Measurements from ENCODE around the gene TTF2.
"Not testable (repeated sequence)": the region's sequence is repeated elsewhere in the genome, so short reads cannot be mapped to it uniquely, and the experiment has no call there.

Gene TTF2

GRCh38 chr1:117143871-117144270, 83.7 kb downstream of the TTF2 start:
- TF ChIP-seq, protein P1, sequence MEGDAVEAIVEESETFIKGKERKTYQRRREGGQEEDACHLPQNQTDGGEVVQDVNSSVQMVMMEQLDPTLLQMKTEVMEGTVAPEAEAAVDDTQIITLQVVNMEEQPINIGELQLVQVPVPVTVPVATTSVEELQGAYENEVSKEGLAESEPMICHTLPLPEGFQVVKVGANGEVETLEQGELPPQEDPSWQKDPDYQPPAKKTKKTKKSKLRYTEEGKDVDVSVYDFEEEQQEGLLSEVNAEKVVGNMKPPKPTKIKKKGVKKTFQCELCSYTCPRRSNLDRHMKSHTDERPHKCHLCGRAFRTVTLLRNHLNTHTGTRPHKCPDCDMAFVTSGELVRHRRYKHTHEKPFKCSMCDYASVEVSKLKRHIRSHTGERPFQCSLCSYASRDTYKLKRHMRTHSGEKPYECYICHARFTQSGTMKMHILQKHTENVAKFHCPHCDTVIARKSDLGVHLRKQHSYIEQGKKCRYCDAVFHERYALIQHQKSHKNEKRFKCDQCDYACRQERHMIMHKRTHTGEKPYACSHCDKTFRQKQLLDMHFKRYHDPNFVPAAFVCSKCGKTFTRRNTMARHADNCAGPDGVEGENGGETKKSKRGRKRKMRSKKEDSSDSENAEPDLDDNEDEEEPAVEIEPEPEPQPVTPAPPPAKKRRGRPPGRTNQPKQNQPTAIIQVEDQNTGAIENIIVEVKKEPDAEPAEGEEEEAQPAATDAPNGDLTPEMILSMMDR (conservative IDR thresholded peaks at IDR 0.05; ENCODE audit: low read depth): no peak
- POLR2A ChIA-PET (ENCODE audit: low non-redundant PET): no interaction called here
- H3K27ac ChIP-seq: no peak overlapping the region
- DNase-seq (ENCODE audit: low spot score): no peak
- CTCF ChIA-PET: interaction anchor here (1.8 kb wide), 1 partner anchor 141 kb away, joined by 4 read pairs; no protein-coding TSS in a partner anchor

DNA sequence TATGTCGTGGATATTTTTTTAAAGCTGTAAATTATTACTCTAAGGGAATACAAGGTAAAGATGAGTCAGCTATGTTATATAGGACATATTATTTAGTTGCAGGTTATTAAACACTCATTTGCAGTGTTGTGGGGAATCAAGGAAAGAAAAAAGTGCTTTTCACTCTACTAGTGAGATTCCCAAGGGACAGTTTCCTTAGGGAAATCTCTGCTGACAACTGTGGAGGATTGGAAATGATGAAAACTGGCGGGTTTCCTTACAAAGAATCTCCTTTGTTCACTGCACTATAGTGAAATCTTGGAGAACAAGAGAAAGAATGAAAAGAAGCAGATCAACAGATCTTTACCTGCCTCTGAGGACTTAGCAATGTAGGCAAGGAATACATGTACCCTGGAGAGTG, 85.9 kb downstream of the TTF2 start:
- CTCF ChIA-PET: interaction anchor here (1.0 kb wide), 2 partner anchors 17 to 18 kb away, joined by 4 to 7 read pairs; no protein-coding TSS in a partner anchor
- POLR2A ChIA-PET (ENCODE audit: low non-redundant PET): no interaction called here
- DNase-seq (ENCODE audit: low spot score): no peak
- H3K27ac ChIP-seq: no peak overlapping the region
- TF ChIP-seq, protein P1 (conservative IDR thresholded peaks at IDR 0.05; ENCODE audit: low read depth): no peak

- no peak overlapping the region for H3K27ac ChIP-seq
- CTCF ChIA-PET: interaction anchor here (0.5 to 1.0 kb wide), 3 partner anchors 18 to 361 kb away, joined by 3 to 7 read pairs (median 4); no protein-coding TSS in a partner anchor
- peak; percentile 65 for DNase-seq (ENCODE audit: low spot score)
- POLR2A ChIA-PET (ENCODE audit: low non-redundant PET): no interaction called here
- TF ChIP-seq, protein P1 (conservative IDR thresholded peaks at IDR 0.05; ENCODE audit: low read depth): no peak
Measured at GRCh38 chr1:117146575-117147340, 86.6 kb downstream of the TTF2 start.

- TF ChIP-seq, protein P1 (conservative IDR thresholded peaks at IDR 0.05; ENCODE audit: low read depth): no peak
- no peak for DNase-seq (ENCODE audit: low spot score)
- H3K27ac ChIP-seq: no peak overlapping the region
- POLR2A ChIA-PET (ENCODE audit: low non-redundant PET): no interaction called here
- CTCF ChIA-PET: interaction anchor here (1.0 kb wide), 1 partner anchor 18 kb away, joined by 7 read pairs; no protein-coding TSS in a partner anchor
Measured at GRCh38 chr1:117147341-117147831, 87.3 kb downstream of the TTF2 start.

DNA sequence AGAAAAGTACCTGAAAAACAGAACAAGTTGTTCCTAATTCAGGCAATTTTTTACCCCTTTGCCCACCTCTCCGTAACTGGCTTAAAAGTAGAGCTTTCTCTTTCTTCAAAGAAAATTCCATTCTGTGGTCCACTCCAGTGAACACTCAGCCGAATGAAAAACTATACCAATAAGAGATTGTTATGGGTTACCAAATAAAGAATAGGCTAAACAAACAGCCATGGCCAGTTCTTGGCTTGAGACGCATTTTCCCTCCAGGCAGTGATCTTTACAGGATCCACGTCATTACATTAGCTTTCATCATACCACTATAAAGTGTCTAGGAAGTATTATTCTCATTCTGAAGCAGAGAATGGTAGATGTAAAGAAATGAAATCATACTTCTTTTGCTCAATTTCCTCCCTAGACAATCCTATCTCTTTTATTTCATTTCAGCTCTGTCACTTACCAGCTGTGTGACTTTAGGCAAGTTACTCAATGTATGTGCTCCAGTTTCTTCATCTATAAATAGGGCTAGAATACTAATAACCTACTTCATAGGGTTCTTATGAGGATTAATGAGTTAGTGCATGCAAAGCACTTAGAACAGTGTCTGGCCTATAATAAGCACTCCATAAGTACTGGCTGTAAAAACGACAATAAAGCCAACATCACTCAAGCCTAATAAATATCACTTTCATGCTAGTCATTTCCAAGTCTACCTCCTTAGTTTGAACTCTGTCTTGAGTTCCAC, 87.9 kb downstream of the TTF2 start:
- POLR2A ChIA-PET (ENCODE audit: low non-redundant PET): no interaction called here
- TF ChIP-seq, protein P1 (conservative IDR thresholded peaks at IDR 0.05; ENCODE audit: low read depth): no peak
- peak; percentile 22 for DNase-seq (ENCODE audit: low spot score)
- H3K27ac ChIP-seq: no peak overlapping the region
- CTCF ChIA-PET: no interaction called here

DNA sequence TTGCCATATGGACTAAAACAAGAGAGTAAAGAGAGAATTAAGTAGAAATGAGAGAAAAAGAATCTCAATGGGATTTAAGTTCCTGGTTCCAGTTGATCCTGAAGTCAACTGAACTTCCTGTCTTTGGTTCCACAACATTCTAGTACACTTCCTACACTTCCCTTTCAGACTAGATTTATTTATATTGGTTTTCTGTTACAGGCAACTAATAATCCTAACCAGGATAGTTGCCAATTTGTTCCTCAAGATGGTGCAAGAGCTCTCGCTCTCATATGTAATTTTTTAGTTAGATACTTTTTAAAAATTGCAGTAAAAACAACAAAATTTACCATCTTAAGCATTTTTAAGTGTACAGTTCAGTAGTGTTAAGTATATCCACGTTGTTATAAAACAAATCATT, 90.2 kb downstream of the TTF2 start:
- ChIA-PET POLR2A (ENCODE audit: low non-redundant PET) (no interaction called here), CTCF (no interaction called here)
- TF ChIP-seq, protein P1 (conservative IDR thresholded peaks at IDR 0.05; ENCODE audit: low read depth): no peak
- H3K27ac ChIP-seq: no peak overlapping the region
- no peak for DNase-seq (ENCODE audit: low spot score)

DNA sequence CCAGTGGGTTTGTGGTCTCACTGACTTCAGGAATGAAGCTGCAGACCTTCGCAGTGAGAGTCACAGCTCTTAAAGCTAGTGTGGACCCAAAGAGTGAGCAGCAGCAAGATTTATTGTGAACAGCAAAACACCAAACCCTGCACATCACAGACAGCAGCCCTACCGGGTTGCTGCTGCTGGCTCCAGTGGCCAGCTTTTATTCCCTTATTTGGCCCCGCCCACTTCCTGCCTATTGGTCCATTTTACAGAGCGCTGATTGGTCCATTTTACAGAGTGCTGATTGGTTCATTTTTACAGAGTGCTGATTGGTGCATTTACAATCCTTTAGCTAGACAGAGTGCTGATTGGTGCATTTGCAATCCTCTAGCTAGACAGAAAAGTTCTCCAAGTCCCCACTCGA, 91.2 kb downstream of the TTF2 start:
- POLR2A ChIA-PET (ENCODE audit: low non-redundant PET); DNase-seq (ENCODE audit: low spot score); H3K27ac ChIP-seq: not testable (repeated sequence)
- CTCF ChIA-PET: interaction anchor here (0.7 kb wide), 2 partner anchors 133 to 604 kb away, joined by 3 to 4 read pairs; no protein-coding TSS in a partner anchor

Measured in RWPE1 (cell line).